A549 (cell line): ENCODE results near the gene HDGF.

Experiments
- JUN ChIP-seq, 2 experiments: fragments of >200 bp; sonication (Bioruptor Twin); formaldehyde crosslinking; IDR thresholded peaks; 2 replicates in 1 of 2; 3 replicates in 1 of 2; pipeline ENCODE4 v1.6.1; 2016 to 2017
- RFX5 ChIP-seq: fragments of 450-650 bp; IDR thresholded peaks from 2 replicates; pipeline ENCODE4 v1.7.1; 2014; ENCODE audit warnings: antibody characterized with exemption, mild to moderate bottlenecking, moderate library complexity
- TF ChIP-seq, protein P1 (sequence below): fragments of >200 bp; sonication (Bioruptor Twin); formaldehyde crosslinking; IDR thresholded peaks from 3 replicates; pipeline ENCODE4 v1.5.1; 2016

DNA sequence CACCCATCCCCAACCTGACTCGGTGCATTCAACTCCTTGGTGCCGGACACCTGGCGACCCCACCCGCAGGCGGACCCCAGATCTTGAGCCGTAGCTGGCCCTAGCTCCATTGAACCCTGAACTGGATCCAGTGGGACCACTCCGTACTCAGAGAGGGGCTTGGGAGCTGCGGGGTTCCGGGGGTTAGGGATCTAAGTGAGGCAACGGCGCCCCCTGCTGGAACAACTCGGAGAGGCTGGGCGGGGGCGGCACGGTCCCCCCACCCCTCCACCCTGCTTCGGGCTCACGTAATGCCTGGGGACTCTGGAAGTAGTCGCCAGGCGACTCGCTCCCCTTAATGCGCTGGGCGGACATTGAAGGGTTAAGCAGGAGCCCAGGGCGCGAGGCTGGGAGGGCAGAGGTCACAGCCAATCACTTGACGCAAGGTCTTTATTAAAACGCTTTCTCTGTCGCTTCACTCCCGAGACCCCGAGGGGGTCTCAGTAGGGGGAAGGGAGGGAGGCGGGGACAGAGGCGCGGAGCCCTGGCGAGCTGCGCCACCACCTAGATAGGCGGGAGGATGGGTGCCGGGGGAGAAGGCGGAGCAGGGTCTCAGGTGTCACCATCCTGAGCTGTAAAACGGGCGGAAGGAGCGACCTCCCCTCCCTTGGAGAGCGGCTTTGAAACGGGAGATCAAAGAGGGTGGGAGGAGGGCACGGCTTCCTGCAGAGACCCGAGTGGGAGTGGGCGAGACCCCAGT is 45.4 kb downstream of the HDGF start:
- no peak for TF ChIP-seq JUN (IDR thresholded peaks at IDR 0.05)
- no peak for TF ChIP-seq RFX5
- TF ChIP-seq, protein P1, sequence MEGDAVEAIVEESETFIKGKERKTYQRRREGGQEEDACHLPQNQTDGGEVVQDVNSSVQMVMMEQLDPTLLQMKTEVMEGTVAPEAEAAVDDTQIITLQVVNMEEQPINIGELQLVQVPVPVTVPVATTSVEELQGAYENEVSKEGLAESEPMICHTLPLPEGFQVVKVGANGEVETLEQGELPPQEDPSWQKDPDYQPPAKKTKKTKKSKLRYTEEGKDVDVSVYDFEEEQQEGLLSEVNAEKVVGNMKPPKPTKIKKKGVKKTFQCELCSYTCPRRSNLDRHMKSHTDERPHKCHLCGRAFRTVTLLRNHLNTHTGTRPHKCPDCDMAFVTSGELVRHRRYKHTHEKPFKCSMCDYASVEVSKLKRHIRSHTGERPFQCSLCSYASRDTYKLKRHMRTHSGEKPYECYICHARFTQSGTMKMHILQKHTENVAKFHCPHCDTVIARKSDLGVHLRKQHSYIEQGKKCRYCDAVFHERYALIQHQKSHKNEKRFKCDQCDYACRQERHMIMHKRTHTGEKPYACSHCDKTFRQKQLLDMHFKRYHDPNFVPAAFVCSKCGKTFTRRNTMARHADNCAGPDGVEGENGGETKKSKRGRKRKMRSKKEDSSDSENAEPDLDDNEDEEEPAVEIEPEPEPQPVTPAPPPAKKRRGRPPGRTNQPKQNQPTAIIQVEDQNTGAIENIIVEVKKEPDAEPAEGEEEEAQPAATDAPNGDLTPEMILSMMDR, result peak; percentile 88
